ENCODE data around the gene CAPN14. TPM values are rescaled to one million over a fixed set of nuclear protein-coding genes. Genes with fewer than 3 reads are reported as not detected.

Gene CAPN14
- total RNA-seq, 1 donor from 2014 or later, result 0.10 TPM

- Mint-ChIP-seq H3K4me3 (ENCODE audit: unreplicated experiment) (no peak overlapping the region), H3K9me3 (ENCODE audit: low read depth) (peaks cover 3% of the 10 kb centered on the region), H3K36me3 (ENCODE audit: low read depth) (no peaks in the 10 kb centered on the region), H3K4me1 (ENCODE audit: low read depth) (no peaks in the 10 kb centered on the region), H3K27me3 (ENCODE audit: low read depth) (peaks cover 29% of the 10 kb centered on the region), H3K27ac (ENCODE audit: unreplicated experiment) (no peak overlapping the region)
- TF ChIP-seq CTCF (IDR thresholded peaks at IDR 0.05), result no peak
- no peak for DNase-seq (ENCODE audit: low spot score)
These were observed 14.5 kb downstream of the CAPN14 start for GRCh38 chr2:31202833-31203232.

DNA sequence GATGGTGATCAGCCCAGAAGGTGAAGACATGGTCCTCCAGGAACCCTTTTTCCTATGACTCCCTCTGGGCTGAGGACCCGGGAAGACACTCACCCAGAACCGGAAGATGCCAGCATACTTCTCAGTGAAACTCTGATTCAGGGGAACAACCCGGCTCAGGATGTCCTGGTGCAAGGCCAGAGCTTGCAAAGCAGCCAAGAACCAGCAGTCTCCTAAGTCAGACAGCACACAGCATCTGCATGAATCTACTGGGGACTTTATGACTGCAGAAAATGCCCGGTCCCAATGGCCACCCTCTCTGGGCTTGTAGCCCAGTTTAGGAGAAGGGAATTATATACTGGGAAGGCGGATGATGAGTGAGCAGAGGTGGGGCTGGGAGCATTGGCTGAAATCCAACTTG is 15.3 kb downstream of the CAPN14 start:
- H3K9me3 Mint-ChIP-seq (ENCODE audit: low read depth), result peaks cover 3% of the 10 kb centered on the region
- H3K4me1 Mint-ChIP-seq (ENCODE audit: low read depth), result no peaks in the 10 kb centered on the region
- no peak overlapping the region for H3K27ac Mint-ChIP-seq (ENCODE audit: unreplicated experiment)
- H3K27me3 Mint-ChIP-seq (ENCODE audit: low read depth), result peaks cover 31% of the 10 kb centered on the region
- no peak for TF ChIP-seq CTCF (IDR thresholded peaks at IDR 0.05)
- DNase-seq (ENCODE audit: low spot score), result no peak
- no peak overlapping the region for H3K4me3 Mint-ChIP-seq (ENCODE audit: unreplicated experiment)
- no peaks in the 10 kb centered on the region for H3K36me3 Mint-ChIP-seq (ENCODE audit: low read depth)

DNA sequence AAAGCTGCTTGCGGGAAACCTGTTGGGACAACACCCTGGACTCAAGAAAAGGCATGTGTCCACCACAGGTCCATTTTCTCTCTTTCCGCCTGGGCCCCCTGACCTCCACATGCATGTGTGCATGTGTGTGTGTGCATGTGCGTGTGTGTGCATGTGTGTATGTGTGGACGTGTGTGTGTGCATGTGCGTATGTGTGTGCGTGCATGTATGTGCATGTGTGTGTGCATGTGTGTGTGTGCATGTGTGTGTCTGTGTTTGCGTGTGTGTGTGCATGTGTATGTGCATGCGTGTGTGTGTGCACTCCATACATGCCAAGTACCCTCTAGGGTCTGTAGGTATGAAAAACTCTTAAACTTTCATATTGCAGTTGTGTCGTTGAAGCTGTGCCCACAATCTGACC is 16.3 kb downstream of the CAPN14 start:
- no peak for DNase-seq (ENCODE audit: low spot score)
- no peak for TF ChIP-seq CTCF (IDR thresholded peaks at IDR 0.05)
- H3K4me3 Mint-ChIP-seq (ENCODE audit: unreplicated experiment), result no peak overlapping the region
- peaks cover 3% of the 10 kb centered on the region for H3K9me3 Mint-ChIP-seq (ENCODE audit: low read depth)
- H3K36me3 Mint-ChIP-seq (ENCODE audit: low read depth), result no peaks in the 10 kb centered on the region
- no peak overlapping the region for H3K27ac Mint-ChIP-seq (ENCODE audit: unreplicated experiment)
- peaks cover 31% of the 10 kb centered on the region for H3K27me3 Mint-ChIP-seq (ENCODE audit: low read depth)
- H3K4me1 Mint-ChIP-seq (ENCODE audit: low read depth), result no peaks in the 10 kb centered on the region

GRCh38 chr2:31199206-31199605 is 18.1 kb downstream of the CAPN14 start:
- Mint-ChIP-seq H3K9me3 (ENCODE audit: low read depth) (peaks cover 3% of the 10 kb centered on the region), H3K4me1 (ENCODE audit: low read depth) (no peaks in the 10 kb centered on the region), H3K4me3 (ENCODE audit: unreplicated experiment) (no peak overlapping the region), H3K27me3 (ENCODE audit: low read depth) (peaks cover 24% of the 10 kb centered on the region), H3K27ac (ENCODE audit: unreplicated experiment) (no peak overlapping the region), H3K36me3 (ENCODE audit: low read depth) (no peaks in the 10 kb centered on the region)
- TF ChIP-seq CTCF (IDR thresholded peaks at IDR 0.05), result no peak
- no peak for DNase-seq (ENCODE audit: low spot score)

DNA sequence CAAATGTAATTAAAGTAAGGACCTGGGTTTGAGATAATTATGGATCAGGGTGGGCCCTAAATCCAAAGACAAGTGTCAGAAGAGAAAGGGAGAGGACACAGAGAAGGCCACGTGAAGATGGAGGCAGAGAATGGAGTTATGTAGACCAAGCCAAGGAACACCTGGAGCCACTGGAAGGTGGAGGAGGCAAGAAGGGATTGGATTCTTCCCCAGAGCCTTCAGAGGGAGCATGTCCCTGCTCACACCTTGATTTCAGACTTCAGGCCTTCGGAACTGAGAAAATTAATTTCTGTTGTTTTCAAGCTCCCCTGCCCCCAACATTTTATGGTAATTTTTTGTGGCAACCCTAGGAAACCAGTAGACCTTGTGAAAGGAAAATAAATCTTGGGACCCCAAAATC is 19.6 kb downstream of the CAPN14 start:
- no peak overlapping the region for H3K27ac Mint-ChIP-seq (ENCODE audit: unreplicated experiment)
- no peak for TF ChIP-seq CTCF (IDR thresholded peaks at IDR 0.05)
- peaks cover 3% of the 10 kb centered on the region for H3K9me3 Mint-ChIP-seq (ENCODE audit: low read depth)
- no peaks in the 10 kb centered on the region for H3K36me3 Mint-ChIP-seq (ENCODE audit: low read depth)
- H3K4me3 Mint-ChIP-seq (ENCODE audit: unreplicated experiment), result no peak overlapping the region
- no peaks in the 10 kb centered on the region for H3K4me1 Mint-ChIP-seq (ENCODE audit: low read depth)
- DNase-seq (ENCODE audit: low spot score), result no peak
- peaks cover 16% of the 10 kb centered on the region for H3K27me3 Mint-ChIP-seq (ENCODE audit: low read depth)
